Fibroblast of lung (primary cell): Measurements from ENCODE around the gene PPP1CB. TPM values are rescaled to one million over a fixed set of nuclear protein-coding genes. Genes with fewer than 3 reads are reported as not detected.

Experiments used
- DNase-seq, 2 donors: peaks; one replicate each; pipeline versions ENCODE4 v3.0.0 to v3.0.0-alpha.2; 2010; ENCODE audit warnings: low read depth in 2 of 2
- H2AFZ ChIP-seq: 2 replicates; pipeline ENCODE4 v1.5.1; 2012; ENCODE audit warnings: low read length, control low read depth, inconsistent platforms
- H3K27ac ChIP-seq: 2 replicates; pipeline ENCODE4 v1.5.1; 2011; ENCODE audit warnings: low read length, control low read depth; ENCODE audit not compliant: insufficient read depth
- H3K27me3 ChIP-seq: 2 replicates; pipeline ENCODE4 v1.5.1; 2011; ENCODE audit warnings: mild to moderate bottlenecking, low read length; ENCODE audit not compliant: control insufficient read depth, insufficient read depth
- H3K36me3 ChIP-seq: 2 replicates; pipeline ENCODE4 v1.5.1; 2011; ENCODE audit warnings: low read length; ENCODE audit not compliant: control insufficient read depth, insufficient read depth
- H3K4me1 ChIP-seq: 2 replicates; pipeline ENCODE4 v1.5.1; 2011; ENCODE audit warnings: low read length; ENCODE audit not compliant: control insufficient read depth, insufficient read depth; ENCODE audit errors: extremely low read depth
- H3K4me2 ChIP-seq: 2 replicates; pipeline ENCODE4 v1.5.1; 2011; ENCODE audit warnings: low read length, control low read depth; ENCODE audit not compliant: insufficient read depth; ENCODE audit errors: extremely low read depth
- H3K4me3 ChIP-seq, 4 experiments: fragments of 200-600 bp in 1 of 4; sonication (generic) in 1 of 4; replicated peaks in 1 of 4; 2 replicates each; pipeline ENCODE4 v1.5.1; 2011 to 2016; ENCODE audit warnings: low read length in 4 of 4, low read depth in 3 of 4, mild to moderate bottlenecking in 3 of 4, control low read depth in 2 of 4, inconsistent platforms in 1 of 4, mixed read lengths in 1 of 4; ENCODE audit not compliant: insufficient read depth in 1 of 4; ENCODE audit errors: control extremely low read depth in 1 of 4
- H3K79me2 ChIP-seq: 2 replicates; pipeline ENCODE4 v1.5.1; 2012; ENCODE audit warnings: mild to moderate bottlenecking, low read length, inconsistent platforms; ENCODE audit not compliant: control insufficient read depth, insufficient read depth
- H3K9ac ChIP-seq: 2 replicates; pipeline ENCODE4 v1.5.1; 2011; ENCODE audit warnings: mild to moderate bottlenecking, low read length, control low read depth; ENCODE audit not compliant: insufficient read depth
- H3K9me3 ChIP-seq: 2 replicates; pipeline ENCODE4 v1.5.1; 2012; ENCODE audit warnings: low read depth, low read length; ENCODE audit not compliant: control insufficient read depth, insufficient read depth
- H4K20me1 ChIP-seq: 2 replicates; pipeline ENCODE4 v1.5.1; 2011; ENCODE audit warnings: low read length; ENCODE audit not compliant: control insufficient read depth, insufficient read depth; ENCODE audit errors: extremely low read depth
- EZH2 ChIP-seq: IDR thresholded peaks from 2 replicates; pipeline ENCODE4 v1.5.1; 2012; ENCODE audit warnings: low read length, control low read depth, mild to moderate bottlenecking; ENCODE audit errors: missing control alignments
- polyA plus RNA-seq, 2 donors: library from polyadenylated mRNA; depleted of rRNA in 1 of 2; stranded (reverse) in 1 of 2; unstranded in 1 of 2; fragments of >200 nt; gene quantifications; 2 replicates each; pipeline ENCODE4 v1.2.1, GENCODE V29; 2011 to 2012; ENCODE audit warnings: missing spikeins in 1 of 2
- total RNA-seq: library from RNA; depleted of rRNA; stranded (reverse); fragments of >200 nt; gene quantifications from 2 replicates; pipeline ENCODE4 v1.2.1, GENCODE V29; 2014
- TF ChIP-seq, protein P1 (sequence below), 2 donors: IDR thresholded peaks in 1 of 2; conservative IDR thresholded peaks in 1 of 2; 1 replicate in 1 of 2; 2 replicates in 1 of 2; pipeline ENCODE4 v1.5.1; 2011 to 2012; ENCODE audit warnings: low read length in 2 of 2, control low read depth in 1 of 2, inconsistent platforms in 1 of 2, low read depth in 1 of 2, mild to moderate bottlenecking in 1 of 2

The PPP1CB gene
- total and polyA plus RNA-seq, 2 donors (not counting 1 experiment from before 2014, with no cell fraction given) = 172 to 179 TPM

DNA sequence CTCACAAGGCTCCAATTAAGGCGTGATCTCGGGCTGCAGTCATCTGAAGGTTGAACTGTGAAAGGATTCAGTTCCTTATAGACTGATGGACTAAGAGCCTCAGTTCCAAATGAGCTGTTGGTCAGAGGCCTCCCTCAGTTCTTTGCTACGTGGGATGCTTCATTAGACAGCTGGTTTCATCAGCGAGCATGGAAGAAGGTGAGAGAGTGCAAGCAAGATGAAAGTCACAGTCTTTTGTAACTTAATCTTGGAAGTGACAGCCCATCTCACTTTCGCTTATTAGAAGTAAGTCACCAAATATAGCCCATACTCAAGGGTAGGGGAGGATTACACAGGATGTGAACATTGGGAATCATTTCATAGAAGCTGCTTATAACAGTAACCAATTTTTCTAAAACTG is 26.8 kb downstream of the PPP1CB start:
- no peak overlapping the region for H3K9ac ChIP-seq
- H3K4me1 ChIP-seq = no peaks in the 10 kb centered on the region
- no peak overlapping the region for H2AFZ ChIP-seq
- H3K27me3 ChIP-seq = no peaks in the 10 kb centered on the region
- no peak for DNase-seq
- H3K9me3 ChIP-seq = no peaks in the 10 kb centered on the region
- H3K4me2 ChIP-seq = no peak overlapping the region
- peaks cover 40% of the 10 kb centered on the region for H3K79me2 ChIP-seq
- H3K27ac ChIP-seq = no peak overlapping the region
- H4K20me1 ChIP-seq = no peaks in the 10 kb centered on the region
- no peak overlapping the region for H3K4me3 ChIP-seq
- H3K36me3 ChIP-seq = peaks cover 10% of the 10 kb centered on the region
- no peak for TF ChIP-seq EZH2
- TF ChIP-seq, protein P1, sequence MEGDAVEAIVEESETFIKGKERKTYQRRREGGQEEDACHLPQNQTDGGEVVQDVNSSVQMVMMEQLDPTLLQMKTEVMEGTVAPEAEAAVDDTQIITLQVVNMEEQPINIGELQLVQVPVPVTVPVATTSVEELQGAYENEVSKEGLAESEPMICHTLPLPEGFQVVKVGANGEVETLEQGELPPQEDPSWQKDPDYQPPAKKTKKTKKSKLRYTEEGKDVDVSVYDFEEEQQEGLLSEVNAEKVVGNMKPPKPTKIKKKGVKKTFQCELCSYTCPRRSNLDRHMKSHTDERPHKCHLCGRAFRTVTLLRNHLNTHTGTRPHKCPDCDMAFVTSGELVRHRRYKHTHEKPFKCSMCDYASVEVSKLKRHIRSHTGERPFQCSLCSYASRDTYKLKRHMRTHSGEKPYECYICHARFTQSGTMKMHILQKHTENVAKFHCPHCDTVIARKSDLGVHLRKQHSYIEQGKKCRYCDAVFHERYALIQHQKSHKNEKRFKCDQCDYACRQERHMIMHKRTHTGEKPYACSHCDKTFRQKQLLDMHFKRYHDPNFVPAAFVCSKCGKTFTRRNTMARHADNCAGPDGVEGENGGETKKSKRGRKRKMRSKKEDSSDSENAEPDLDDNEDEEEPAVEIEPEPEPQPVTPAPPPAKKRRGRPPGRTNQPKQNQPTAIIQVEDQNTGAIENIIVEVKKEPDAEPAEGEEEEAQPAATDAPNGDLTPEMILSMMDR (conservative IDR thresholded peaks at IDR 0.05 in 1 of 2, IDR thresholded peaks at IDR 0.05 in 1 of 2; ENCODE audit: low read depth in 1 of 2, low read length in 2 of 2) = no peak

DNA sequence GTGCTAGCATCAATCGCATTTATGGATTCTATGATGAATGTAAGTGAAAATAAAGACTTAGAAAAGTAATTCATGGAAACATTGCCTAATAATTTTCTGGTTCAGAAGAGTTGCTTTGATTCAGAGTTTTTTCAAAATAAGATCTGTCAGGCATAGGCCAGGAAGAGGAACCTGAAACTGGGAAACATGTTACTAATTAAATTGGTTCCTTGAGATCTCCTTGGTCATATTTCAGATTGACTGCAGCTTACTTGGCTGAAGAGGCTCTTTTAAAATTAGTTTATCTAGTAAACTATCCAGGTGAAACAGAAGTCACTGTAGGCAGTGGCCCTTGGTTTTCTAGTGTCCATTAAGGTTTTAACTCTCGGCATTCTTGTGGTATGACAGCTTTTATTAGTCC is 27.4 kb downstream of the PPP1CB start:
- H4K20me1 ChIP-seq = no peaks in the 10 kb centered on the region
- peaks cover 10% of the 10 kb centered on the region for H3K36me3 ChIP-seq
- no peak overlapping the region for H3K27ac ChIP-seq
- H3K9ac ChIP-seq = no peak overlapping the region
- no peak overlapping the region for H3K4me2 ChIP-seq
- H2AFZ ChIP-seq = no peak overlapping the region
- peaks cover 34% of the 10 kb centered on the region for H3K79me2 ChIP-seq
- no peaks in the 10 kb centered on the region for H3K27me3 ChIP-seq
- no peaks in the 10 kb centered on the region for H3K4me1 ChIP-seq
- TF ChIP-seq, protein P1 (conservative IDR thresholded peaks at IDR 0.05 in 1 of 2, IDR thresholded peaks at IDR 0.05 in 1 of 2; ENCODE audit: low read depth in 1 of 2, low read length in 2 of 2) = no peak
- TF ChIP-seq EZH2 = no peak
- DNase-seq = no peak
- H3K9me3 ChIP-seq = no peaks in the 10 kb centered on the region
- no peak overlapping the region for H3K4me3 ChIP-seq

DNA sequence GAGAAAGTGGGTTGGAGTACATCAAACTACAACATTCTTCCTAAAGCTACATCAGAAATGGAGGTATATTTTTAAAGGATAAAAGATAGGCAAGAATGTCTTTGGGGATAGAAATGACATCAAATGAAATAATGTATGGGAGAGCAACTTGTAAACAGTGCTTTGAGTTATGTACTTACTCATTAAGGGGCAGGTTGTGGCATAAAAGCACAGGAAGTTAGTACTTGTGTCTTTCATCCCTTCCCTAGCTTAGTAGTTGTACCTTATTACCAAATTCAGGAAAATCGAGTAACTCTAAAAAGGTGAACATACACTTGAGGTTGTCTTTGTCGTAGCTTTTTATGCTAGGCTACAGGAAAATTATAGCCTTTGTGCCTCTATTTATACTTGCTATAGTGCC is 28.9 kb downstream of the PPP1CB start:
- no peak overlapping the region for H2AFZ ChIP-seq
- H3K4me1 ChIP-seq = no peaks in the 10 kb centered on the region
- no peaks in the 10 kb centered on the region for H3K9me3 ChIP-seq
- peaks cover 13% of the 10 kb centered on the region for H3K36me3 ChIP-seq
- TF ChIP-seq, protein P1 (conservative IDR thresholded peaks at IDR 0.05 in 1 of 2, IDR thresholded peaks at IDR 0.05 in 1 of 2; ENCODE audit: low read depth in 1 of 2, low read length in 2 of 2) = no peak
- no peaks in the 10 kb centered on the region for H3K27me3 ChIP-seq
- H4K20me1 ChIP-seq = no peaks in the 10 kb centered on the region
- H3K27ac ChIP-seq = no peak overlapping the region
- DNase-seq = no peak
- H3K9ac ChIP-seq = no peak overlapping the region
- no peak overlapping the region for H3K4me2 ChIP-seq
- H3K79me2 ChIP-seq = peaks cover 20% of the 10 kb centered on the region
- no peak overlapping the region for H3K4me3 ChIP-seq
